IPS-11a (cell line): ENCODE results near the gene TBC1D22A.
"Not testable (repeated sequence)": the region's sequence is repeated elsewhere in the genome, so short reads cannot be mapped to it uniquely, and the experiment has no call there.

ENCODE experiments used
- H3K4me3 ChIP-seq: one replicate; pipeline ENCODE4 v1.5.1; 2013; ENCODE audit warnings: low read depth, low read length, control low read depth

The TBC1D22A gene

DNA sequence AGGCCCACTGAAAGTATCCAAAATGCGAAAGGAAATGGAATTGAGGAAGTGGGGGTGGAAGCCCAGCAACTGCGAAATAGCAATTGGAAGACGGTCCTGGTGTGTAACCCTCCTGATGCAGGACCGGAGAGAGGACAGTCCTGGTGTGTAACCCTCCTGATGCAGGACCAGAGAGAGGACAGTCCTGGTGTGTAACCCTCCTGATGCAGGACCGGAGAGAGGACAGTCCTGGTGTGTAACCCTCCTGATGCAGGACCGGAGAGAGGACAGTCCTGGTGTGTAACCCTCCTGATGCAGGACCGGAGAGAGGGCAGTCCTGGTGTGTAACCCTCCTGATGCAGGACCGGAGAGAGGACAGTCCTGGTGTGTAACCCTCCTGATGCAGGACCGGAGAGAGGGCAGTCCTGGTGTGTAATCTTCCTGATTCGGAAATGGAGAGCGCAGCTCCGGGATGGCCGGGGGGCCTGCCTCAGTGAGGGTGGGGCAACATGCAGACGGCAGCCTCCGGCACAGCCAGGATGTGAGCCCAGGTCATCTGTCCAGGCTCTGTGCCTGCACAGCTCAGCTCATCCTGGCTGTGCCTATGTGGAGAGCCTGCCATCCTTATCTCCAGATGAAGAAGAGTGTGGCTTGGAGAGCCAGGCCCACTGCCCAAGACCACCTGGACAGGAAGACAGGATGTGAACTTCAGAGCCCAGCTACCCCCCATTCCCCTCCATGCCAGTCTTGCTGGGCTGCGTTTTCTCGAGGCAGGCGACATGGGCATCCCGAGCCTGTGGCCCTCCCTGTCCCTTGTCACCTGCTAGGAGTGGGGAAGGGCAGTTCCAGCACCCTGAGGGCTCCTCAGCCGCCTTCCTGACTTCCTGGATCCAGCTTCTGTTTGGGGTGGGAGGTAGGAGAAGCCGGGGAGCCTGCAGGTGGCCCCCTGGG lies 408.3 kb downstream of the TBC1D22A start:
- H3K4me3 ChIP-seq, result not testable (repeated sequence)

DNA sequence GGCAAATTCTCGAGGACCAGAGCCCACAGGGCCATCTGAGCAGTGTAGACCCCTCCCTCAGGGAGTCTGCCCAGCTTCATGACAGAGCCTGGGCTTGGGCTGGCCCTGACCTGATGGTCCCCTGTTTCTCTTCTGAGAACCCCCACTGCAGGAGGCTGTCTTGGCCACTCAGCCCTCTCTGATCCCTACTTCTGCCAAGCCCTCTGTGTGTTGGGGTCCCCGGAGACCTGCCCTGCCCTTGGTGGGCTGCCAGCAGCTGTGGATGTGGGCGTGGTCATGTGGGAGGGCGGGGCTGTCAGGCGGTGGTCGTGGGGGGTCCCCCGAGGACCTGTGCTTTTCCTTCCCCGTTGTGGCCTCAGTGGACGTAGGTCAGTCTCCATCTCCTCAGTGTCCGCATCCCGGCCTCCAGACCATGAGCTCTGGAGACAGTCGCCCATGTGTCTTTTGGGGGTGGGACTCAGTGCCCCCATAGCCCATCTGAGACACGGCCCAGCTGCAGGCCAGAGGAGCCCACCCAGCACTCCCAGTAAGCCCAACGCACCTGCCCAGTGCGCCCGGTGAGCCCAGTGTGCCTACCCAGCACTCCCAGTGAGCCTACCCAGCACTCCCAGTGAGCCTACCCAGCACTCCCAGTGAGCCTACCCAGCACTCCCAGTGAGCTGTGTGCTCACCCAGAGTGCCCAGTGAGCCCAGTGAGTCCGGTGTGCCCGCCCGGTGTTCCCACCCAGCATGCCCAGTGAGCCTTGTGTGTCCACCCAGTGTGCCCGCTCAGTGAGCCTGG lies 409.2 kb downstream of the TBC1D22A start:
- no peak overlapping the region for H3K4me3 ChIP-seq

DNA sequence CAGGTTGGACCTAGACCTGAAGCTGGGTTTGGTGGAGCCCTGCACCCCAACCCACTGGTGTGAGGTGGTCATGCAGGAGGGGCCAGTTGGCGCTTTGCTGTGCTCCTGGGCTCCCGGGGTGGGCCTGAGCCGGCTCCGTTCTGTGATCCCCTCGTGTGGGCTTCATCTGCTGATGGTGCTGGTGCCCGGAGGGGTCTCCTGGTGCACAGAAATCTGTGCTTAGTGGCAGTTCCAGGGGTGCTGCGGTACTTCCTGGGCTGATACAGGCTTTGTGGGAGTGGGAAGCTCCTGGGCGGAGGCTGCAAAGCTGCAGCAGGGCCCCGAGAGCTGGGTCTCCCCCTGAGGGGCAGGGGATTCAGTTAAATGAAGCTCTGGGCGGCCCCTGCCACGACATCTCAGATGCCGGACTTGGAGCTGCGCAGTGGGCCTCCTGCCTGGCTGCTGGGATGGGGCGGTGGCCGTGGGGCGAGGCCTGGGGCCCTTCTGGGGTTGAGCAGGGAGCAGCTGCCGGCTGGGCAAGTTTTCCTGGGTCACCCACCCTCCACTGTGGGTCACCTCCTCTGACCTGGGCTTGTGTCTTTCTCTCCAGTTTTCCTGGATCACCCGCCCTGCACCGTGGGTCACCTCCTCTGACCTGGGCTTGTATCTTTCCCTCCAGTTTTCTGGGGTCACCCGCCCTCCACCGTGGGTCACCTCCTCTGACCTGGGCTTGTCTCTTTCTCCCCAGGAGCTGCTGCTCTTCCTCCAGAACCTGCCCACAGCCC lies 410.5 kb downstream of the TBC1D22A start:
- H3K4me3 ChIP-seq, result no peak overlapping the region

DNA sequence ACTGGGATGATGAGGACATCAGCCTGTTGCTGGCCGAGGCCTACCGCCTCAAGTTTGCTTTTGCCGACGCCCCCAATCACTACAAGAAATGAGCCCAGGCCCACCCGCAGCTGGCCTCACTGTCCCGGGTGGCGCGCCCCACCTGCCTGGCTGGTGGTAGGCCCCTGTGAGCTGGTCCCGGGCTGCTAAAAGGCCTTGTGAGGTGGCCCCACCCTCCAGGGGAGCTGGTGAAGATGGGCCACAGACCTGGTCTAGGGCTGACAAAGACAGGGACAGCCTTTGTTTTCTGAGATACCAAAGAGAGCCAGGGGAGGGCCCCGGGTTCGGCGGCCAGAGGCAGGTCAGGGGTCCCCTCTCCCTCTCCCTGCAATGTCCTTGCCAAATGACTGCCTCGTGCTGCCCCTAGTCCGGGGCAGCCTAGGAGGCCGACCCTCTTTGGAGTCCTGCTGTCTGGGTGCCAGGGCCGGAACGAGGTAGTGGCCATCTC lies 411.1 kb downstream of the TBC1D22A start:
- H3K4me3 ChIP-seq, result no peak overlapping the region

DNA sequence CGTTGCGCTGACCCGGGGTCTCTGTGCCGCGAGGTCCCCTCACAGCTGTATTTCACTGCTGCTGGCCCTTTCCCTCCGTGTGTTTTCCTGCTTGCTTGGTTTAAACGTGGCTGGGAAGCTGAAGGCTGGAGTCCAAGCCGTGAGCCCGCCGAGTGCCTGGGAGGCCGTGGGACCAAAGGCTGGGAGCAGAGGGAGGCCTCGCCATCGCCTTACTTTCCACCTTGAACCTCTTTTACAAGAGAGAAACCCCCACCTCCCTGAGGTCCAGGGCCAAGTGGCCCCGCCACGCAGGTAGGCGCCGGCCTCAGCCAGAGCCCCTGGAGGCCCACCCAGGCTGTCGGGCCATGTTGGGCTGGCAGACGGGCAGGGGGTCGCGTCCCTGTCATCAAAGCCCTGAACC lies 411.6 kb downstream of the TBC1D22A start:
- no peak overlapping the region for H3K4me3 ChIP-seq

DNA sequence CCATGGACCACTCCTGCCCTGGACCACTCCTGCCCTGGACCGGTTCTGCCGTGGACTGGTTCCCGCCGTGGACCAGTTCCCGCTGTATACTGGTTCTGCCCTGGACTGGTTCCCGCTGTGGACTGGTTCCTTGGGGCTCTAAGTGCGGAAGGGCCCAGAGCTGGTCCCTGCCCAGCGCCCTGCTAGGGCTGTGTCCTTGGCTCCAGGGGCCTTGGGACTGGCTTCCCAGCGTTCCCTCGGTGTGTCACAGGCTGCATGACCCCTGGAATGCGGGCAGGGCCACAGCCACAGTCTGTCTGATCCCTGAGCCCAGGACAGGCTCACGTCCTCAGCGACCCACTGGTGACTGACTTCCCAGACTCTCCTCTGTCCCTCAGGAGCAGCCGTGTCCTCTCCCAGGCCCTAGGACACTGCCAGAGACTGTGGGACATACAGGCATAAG lies 412.2 kb downstream of the TBC1D22A start:
- H3K4me3 ChIP-seq, result no peak overlapping the region

DNA sequence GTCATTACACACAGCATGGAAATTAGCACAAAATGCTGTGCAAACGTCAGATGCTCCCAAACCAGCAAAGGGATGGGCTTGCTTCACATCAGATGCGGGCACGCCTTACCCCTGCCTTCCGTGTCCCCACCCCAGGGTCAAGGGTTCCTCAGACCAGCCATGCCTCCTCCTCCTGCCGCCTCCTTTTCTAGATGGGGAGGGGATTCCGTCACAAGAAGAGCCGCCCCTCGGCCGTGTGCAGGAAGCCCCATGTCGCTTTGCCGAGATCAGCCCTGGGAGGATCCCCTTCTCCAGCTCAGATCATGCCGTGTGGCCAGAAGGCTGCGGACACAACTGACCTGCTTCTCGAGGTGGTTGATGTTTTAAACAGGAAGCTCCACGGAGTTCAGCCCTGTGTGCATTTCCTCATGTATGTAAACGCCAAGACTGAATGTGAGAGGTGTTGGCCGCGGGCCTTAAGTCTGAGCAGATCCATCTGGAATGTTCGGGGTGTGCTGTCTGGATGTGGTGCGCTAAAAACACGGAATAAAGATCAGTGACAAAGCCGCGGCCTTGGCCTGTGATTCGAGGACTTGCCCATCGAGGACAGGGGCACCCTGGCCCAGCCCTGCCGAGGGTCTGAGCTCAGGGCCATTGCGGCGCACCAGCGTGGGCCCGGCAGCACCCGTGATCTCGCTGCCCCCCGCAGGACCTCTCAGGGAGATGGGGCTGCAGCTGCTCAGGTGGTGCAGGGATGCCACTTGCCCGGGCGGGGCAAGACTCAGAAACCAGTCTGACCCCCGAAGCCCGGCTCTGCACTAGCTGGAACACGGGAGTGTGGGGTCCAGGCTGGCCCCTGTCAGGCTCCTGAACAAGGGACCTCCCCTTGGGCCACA lies 412.9 kb downstream of the TBC1D22A start:
- H3K4me3 ChIP-seq, result no peak overlapping the region

DNA sequence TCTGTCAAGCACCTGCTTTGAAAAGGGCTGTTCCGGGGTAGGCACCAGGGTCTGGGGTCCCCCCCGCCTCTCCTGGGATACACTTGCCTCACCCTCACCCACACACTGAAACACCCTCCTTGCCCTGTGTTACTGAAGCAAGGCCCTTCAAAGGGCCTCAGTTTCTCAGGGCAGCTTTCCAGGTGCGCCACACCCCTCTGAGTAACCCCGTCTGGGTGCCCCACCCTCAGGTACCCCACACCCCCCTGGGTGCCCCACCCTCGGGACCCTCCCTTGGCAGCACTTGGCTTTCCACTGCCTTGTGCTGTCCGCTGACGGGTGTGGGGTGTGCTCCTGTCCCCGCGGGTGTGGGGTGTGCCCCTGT lies 413.6 kb downstream of the TBC1D22A start:
- no peak overlapping the region for H3K4me3 ChIP-seq

DNA sequence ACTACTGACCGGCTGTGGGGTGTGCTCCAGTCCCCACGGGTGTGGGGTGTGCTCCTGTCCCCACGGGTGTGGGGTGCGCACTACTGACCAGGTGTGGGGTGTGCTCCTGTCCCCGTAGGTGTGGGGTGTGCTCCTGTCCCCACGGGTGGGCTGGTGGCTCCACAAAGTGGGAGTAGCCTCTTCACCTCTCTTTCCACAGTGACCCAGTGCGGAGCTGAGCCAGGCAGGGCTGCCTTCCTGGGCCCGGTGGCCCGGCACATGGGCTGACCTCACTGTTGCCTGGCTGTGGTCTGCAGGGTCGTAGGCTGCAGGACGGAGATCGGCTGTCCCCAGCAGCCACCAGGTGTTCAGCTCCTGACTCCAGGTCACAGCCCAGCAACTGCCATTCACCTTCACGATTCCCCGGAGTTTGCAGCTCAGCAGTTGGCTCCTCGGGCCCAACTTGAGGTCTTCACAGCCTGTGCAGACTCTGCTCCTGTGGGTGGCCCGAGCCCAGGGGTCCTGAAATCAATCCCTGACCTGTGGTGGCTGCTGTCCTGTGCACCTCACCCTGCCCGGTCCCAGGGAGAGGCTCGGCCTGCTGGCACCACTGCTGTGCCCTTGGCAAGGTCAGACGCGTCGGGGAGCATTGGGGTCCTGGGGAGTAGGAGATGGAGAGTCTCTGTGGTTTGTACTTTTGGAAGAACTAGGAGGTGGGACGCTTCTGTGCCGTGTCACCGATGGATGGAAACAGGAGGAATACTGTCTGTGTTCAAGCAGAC lies 414.3 kb downstream of the TBC1D22A start:
- H3K4me3 ChIP-seq, result no peak overlapping the region

DNA sequence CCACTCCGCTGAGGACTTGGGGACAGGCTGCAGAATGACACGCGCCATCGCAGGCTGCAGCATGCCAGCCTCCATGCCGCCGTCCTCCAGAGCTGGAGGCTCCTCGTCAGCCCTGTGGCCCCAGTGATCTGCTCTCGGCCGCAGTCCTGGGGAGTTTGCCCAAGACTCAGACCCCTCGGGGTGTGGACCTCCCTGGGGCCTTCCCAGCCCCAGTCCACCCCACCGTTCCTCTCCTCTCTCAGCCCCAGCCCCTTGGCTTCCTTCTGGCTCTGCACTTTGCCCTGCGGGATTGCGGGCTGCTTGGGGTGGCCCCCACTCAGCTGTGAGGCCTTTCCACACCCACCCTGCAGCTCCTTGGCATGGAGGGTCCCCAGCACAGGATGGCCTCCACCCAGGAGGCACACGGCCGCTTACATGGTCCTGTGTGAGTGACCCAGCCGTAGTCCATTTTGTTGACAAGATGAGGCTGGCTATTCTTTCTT lies 414.9 kb downstream of the TBC1D22A start:
- no peak overlapping the region for H3K4me3 ChIP-seq

DNA sequence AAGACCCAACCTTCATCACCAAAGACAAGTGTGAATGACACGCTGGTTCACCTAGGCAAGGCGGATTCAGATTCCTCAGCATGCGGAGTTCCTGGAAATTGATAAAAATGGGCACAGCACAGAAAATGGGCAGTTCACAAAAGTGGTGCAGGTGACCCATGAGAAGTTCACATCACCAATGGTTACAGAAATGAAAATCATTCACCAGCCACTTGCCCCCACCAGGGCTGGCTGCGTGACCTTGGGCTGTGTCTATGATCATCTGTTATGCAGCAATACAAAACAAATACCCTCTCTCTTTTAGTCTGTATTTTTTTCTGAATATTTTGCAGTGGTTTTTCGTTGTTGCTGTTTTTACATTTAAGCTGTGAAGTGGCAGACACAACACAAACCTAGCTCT lies 415.9 kb downstream of the TBC1D22A start:
- no peak overlapping the region for H3K4me3 ChIP-seq

DNA sequence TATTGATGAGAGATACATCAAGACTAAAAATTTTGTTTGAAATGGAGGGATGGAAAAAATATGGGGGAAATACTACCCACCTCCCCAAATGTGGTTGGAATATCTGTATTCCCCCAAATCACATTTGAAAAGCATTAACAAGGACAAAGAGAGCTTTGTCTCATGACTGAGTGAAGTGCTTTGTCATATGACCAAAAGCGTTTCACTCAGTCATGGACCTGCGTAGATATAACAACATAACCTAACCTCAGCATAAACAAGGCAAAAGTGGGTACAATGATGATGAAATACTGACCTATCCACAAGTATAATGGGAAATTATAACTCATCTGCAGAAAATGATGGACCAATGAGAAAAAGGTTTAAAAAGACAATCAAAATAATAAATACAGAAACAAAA lies 418.3 kb downstream of the TBC1D22A start:
- no peak overlapping the region for H3K4me3 ChIP-seq

DNA sequence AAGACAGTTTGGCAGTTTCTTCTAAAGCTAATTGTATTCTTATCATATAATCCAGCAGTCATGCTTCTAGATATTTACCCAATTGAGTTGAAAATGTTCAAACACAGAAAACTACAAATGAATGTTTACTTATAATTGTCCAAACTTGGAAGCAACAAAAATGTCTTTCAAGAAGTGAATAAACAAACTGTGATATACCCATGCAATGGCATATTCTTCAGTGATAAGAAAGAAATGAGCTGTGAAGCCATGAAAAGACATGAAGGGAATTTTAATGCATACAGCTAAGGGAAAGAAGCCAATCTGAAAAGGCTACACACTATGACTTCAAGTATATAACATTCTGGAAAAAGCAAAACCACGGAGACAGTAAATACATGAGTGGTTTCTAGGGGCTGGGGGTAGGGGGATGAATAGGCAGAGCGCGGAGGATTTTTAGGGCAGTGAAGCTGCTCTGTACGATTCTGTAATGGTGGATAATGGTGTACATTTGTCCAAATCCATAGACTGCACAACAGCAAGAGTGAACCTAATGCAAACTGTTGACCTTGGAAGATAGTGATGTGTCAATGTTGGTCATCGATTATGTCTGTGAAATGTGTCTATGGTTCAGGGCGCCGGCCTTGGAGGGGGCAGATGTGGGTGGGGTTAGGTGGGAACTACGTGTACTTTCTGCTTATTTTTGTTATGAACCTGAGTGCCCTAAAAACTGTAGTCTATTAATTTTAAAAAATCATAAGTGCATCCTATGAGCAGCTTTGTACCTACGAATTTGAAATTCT lies 424.9 kb downstream of the TBC1D22A start:
- no peak overlapping the region for H3K4me3 ChIP-seq

DNA sequence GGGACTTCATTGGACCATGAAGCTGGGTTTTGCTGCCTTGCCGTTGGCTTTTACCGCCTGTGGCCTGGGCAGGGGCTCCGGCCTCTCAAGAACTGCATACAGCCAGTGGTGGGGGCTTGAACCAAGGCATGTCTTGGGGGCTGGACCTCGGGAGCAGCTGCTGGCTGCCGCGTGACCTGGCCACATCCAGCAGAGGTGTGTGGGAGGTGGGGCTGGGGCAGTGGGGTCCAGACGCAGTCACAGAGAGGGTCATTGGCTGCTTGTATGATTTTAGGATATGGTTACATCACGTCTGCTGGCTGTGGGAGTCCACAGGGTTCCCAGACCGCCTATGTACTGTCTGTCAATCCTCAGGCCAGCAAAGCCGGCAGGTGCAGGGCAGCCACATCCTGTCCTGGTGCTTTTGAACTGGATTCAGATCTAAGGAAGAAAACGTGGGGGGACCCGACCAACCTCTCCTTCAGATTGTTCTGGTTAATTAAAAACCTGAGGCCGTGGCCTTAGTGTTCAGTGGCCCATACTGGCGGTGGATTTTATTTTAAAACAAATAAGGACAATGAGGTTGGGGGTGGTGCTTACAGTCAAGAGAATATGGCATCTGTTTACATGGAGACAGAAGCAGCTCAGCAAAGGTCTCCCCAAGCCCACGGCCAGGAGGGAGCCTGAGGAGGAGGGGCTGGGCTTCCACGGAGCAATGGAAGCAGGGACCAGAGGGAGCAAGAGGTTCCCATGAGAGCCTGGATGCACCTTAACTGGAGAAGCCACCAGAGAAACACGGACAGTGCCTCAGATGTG lies 426.0 kb downstream of the TBC1D22A start:
- H3K4me3 ChIP-seq, result no peak overlapping the region

DNA sequence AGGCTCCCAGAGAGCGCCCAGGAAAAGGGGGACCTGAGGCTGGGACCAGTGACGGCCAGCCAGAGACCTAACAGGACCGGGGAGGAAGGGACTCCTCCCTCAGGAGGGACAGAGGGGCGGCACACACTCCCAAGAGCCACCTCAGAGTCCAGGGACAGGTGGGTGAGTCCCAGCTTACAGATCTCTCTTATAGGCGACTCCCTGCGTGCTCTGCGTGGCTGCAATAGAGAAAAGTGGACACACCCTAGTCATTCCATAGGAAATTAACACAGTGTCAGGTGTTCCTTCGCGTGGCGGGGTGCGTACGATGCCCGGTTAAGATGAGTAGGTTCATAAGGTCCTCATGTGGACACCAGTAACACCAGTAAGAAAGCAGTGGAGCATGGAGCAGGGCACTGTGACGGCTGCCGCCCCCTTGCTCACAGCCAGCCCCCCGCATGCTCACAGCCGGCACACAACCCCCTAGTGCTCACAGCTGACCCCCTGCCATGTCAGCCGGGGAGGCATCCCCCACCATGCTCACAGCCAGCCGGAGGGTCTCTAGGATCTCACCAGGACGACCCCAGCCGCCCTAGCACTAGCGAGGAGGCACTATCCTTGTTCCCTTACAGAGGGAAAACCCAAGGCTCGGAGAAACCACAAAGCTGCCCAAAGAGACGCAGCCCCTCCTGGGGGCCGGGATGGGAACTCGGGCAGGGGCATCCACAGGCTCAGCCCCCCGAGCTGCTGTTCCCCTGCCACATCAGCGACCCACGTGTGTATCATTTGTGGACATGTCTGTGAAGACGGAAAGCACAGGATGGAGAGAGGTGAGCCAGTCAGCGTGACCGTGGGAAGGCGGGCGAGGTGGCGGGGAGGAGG lies 426.8 kb downstream of the TBC1D22A start:
- no peak overlapping the region for H3K4me3 ChIP-seq

DNA sequence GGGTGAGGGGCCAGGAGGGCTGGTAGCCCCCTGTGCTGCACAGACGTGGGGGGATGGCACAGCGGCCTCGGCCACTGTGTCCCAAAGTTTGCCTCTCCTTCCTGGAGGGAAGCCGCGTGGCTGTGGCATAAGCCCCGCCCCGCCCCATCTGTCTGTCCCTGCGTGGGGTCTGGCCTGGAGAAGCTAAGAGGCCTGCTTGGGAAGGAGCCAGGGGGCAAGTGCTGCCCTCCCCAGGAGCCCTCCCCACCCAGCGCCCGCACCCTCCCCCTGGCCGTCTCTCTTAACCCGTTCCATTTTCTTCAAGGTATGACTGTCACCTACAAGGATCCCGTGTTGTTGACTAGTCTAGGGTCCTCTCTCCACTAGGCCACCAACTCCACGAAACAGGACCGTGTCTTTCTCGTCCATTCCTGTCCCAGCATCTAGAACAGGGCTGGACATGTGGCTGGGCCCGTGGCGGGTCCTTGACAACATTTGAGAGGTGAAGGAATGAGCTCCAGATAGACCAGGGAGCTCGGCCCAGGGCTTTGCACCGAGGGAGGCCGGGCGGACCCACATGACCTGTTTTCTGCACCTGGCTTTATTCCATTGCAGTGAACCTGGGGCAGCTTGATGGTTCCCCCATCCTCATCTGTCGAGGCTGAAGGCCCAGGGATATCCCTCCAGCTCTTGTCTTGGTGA lies 428.0 kb downstream of the TBC1D22A start:
- H3K4me3 ChIP-seq, result no peak overlapping the region
